EL (cell line): Measurements from ENCODE around the gene NEK3.
"Not testable (repeated sequence)": the region's sequence is repeated elsewhere in the genome, so short reads cannot be mapped to it uniquely, and the experiment has no call there.

Experiments used
- DNase-seq: peaks from one replicate; pipeline ENCODE4 v3.0.0-alpha.2; 2016

NEK3 gene

GRCh38 chr13:52112591-52112990 lies 46.8 kb downstream of the NEK3 start:
- no peak for DNase-seq

DNA sequence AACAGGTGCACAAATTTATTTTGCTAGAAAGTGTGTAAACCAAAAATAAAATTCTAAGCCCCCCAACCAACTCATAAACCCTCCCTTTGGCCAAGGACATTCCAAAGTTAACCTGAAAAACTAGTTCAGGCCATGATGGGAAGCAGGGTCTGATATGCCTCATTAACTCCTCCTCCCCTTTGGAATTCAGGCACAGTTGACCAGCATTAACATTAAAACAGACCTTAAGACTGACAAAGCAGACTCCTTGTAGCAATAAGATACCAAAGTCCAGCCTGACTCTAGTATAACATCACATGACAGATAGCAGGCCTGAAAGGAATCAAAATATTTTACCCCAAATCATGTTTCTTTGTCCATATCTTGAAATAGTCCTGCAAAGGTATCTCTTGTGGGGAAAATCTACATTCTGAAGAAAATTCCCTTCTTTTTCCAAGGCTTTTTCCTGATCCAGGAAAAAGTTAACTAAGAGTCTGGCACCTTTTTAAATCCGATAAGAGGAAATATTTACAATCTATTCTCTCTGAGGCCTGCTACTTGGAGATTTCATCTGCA lies 50.2 kb downstream of the NEK3 start:
- DNase-seq, result no peak

DNA sequence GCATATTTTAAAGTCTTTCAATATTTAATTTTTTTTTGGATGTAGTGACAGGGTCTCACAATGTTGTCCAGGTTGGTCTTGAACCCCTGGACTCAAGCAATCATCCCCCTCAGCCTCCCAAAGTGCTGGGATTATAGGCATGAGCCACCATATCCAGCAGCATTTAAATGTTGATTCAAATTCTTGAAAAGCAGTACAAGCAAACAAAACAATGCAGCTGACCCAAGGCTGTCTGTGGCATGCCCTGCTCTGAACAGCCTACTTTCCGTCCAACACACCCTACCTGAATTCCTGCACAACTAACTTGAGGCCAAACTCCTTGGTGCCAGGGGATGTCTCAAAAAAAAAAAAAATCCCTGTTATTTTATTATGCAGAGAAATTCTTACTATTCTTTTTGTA lies 53.6 kb downstream of the NEK3 start:
- DNase-seq, result no peak

- DNase-seq, result no peak
Observed at GRCh38 chr13:52104624-52105023, 54.8 kb downstream of the NEK3 start.

- DNase-seq, result no peak
Observed at GRCh38 chr13:52103386-52103785, 56.0 kb downstream of the NEK3 start.

DNA sequence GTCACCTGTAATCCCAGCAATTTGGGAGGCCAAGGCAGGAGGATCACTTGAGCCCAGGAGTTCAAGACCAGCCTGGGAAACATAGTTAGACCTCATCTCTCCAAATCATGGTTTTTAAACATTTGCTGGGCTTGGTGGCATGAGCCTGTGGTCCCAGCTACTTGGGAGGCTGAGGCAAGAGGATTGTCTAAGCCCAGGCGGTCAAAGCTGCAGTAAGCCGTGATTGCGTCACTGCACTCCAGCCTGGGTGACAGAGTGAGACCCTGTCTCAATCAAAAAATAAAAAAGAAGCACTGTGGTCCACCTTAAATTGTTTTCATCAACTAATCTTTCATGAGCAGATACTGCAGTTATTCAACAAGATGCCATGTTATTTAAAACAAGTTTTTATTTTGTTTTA lies 57.0 kb downstream of the NEK3 start:
- DNase-seq, result not testable (repeated sequence)

DNA sequence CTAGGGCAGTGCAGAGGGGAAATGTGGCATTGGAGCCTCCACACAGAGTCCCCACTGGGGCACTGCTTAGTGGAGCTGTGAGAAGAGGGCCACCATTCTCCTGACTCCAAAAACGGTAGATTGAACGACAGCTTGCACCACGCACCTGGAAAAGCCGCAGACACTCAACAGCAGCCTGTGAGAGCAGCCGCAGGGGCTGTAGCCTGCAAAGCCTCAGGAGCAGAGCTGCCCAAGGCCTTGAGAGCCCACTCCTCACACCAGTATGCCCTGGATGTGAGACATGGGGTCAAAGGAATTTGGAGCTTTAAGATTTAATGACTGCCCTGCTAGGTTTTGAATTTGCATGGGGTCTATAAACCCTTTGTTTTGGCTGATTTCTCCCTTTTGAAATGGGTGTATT lies 62.2 kb downstream of the NEK3 start:
- no peak for DNase-seq

DNA sequence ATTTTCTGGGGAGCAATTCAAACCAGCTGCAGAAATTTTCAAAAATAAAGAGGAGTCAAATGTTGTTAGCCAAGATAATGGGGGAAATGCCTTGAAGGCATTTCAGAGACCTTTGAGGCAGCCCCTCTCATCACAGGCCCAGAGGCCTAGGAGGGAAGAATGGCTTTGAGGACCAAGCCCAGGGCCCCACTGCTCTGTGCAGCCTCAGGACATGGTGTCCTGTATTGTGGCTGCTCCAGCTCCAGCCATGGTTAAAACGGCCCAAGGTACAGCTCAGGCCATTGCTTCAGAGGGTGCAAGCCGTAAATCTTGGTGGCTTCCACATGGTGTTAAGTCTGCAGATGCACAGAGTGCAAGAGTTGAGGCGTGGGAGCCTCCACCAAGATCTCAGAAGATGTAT lies 62.6 kb downstream of the NEK3 start:
- no peak for DNase-seq

- DNase-seq, result no peak
Observed at GRCh38 chr13:52096062-52096461, 63.3 kb downstream of the NEK3 start.

DNA sequence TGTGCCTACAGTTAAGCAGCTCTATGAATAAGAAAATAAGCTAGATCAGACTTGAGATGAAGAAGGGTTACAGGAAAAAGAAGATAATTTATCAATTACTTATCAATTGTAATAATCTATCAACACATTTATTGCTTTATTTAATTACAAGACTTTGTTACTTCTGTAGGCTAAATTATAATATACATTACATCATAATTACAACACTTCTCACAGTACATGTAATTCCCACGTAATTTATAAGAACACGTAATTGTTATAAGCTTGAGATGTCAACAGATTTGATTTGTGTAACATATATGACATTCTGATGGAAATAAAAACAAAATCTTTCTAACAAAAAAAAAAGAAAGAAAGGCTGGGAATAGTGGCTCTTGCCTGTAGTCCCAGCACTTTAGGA lies 67.3 kb downstream of the NEK3 start:
- no peak for DNase-seq

GRCh38 chr13:52091473-52091872 lies 67.9 kb downstream of the NEK3 start:
- DNase-seq, result no peak

GRCh38 chr13:52085421-52085820 lies 74.0 kb downstream of the NEK3 start:
- DNase-seq, result peak; percentile 33

GRCh38 chr13:52084981-52085380 lies 74.4 kb downstream of the NEK3 start:
- DNase-seq, result not testable (repeated sequence)
